Ishikawa (cell line): ENCODE results near the gene HOXB5.

Experiments used
- CEBPB ChIP-seq: IDR thresholded peaks from 2 replicates; pipeline ENCODE4 v1.6.1; 2012
- CREB1 ChIP-seq: IDR thresholded peaks from 2 replicates; pipeline ENCODE4 v1.6.1; 2012; ENCODE audit warnings: low read depth
- EGR1 ChIP-seq: IDR thresholded peaks from 2 replicates; pipeline ENCODE4 v1.6.1; 2012
- EP300 ChIP-seq: IDR thresholded peaks from 2 replicates; pipeline ENCODE4 v1.6.1; 2012; ENCODE audit warnings: borderline replicate concordance
- FOXM1 ChIP-seq: IDR thresholded peaks from 2 replicates; pipeline ENCODE4 v1.6.1; 2012; ENCODE audit warnings: low read depth, borderline replicate concordance
- MAX ChIP-seq: IDR thresholded peaks from 2 replicates; pipeline ENCODE4 v1.6.1; 2012
- NFIC ChIP-seq: IDR thresholded peaks from 2 replicates; pipeline ENCODE4 v1.6.1; 2012
- RAD21 ChIP-seq: IDR thresholded peaks from 2 replicates; pipeline ENCODE4 v1.6.1; 2012; ENCODE audit warnings: low read depth
- REST ChIP-seq: IDR thresholded peaks from 2 replicates; pipeline ENCODE4 v1.6.1; 2012; ENCODE audit warnings: low read depth, mild to moderate bottlenecking
- TAF1 ChIP-seq: IDR thresholded peaks from 2 replicates; pipeline ENCODE4 v1.6.1; 2012; ENCODE audit warnings: low read depth, mild to moderate bottlenecking
- TCF12 ChIP-seq: IDR thresholded peaks from 2 replicates; pipeline ENCODE4 v1.6.1; 2012; ENCODE audit warnings: low read depth
- TEAD4 ChIP-seq: IDR thresholded peaks from 2 replicates; pipeline ENCODE4 v1.6.1; 2012
- USF1 ChIP-seq: IDR thresholded peaks from 2 replicates; pipeline ENCODE4 v1.6.1; 2012
- YY1 ChIP-seq: IDR thresholded peaks from 2 replicates; pipeline ENCODE4 v1.6.1; 2012; ENCODE audit warnings: low read depth
- ZBTB7A ChIP-seq: IDR thresholded peaks from 2 replicates; pipeline ENCODE4 v1.6.1; 2012; ENCODE audit warnings: low read depth

The HOXB5 gene

GRCh38 chr17:48571024-48571818 is 22.4 kb downstream of the HOXB5 start:
- no peak for TF ChIP-seq YY1
- TF ChIP-seq EP300: no peak
- TF ChIP-seq FOXM1: no peak
- TF ChIP-seq NFIC: no peak
- no peak for TF ChIP-seq MAX
- no peak for TF ChIP-seq TCF12
- TF ChIP-seq TEAD4: no peak
- no peak for TF ChIP-seq USF1
- no peak for TF ChIP-seq ZBTB7A
- TF ChIP-seq CREB1: no peak
- no peak for TF ChIP-seq EGR1
- no peak for TF ChIP-seq REST
- TF ChIP-seq TAF1: no peak

GRCh38 chr17:48570325-48571023 is 23.1 kb downstream of the HOXB5 start:
- no peak for TF ChIP-seq TEAD4
- TF ChIP-seq CEBPB: no peak
- no peak for TF ChIP-seq RAD21
- no peak for TF ChIP-seq REST
- TF ChIP-seq NFIC: no peak
- no peak for TF ChIP-seq EGR1
- no peak for TF ChIP-seq TCF12
- no peak for TF ChIP-seq YY1
- TF ChIP-seq ZBTB7A: no peak
- TF ChIP-seq TAF1: no peak
- no peak for TF ChIP-seq USF1
- no peak for TF ChIP-seq MAX
- no peak for TF ChIP-seq EP300
- TF ChIP-seq CREB1: no peak

- TF ChIP-seq RAD21 (no peak), TCF12 (no peak), TAF1 (no peak), NFIC (no peak), YY1 (no peak), USF1 (no peak), CEBPB (no peak), TEAD4 (no peak), EGR1 (no peak), EP300 (no peak), FOXM1 (no peak), ZBTB7A (no peak), CREB1 (no peak), MAX (no peak), REST (no peak)
Observed at GRCh38 chr17:48569674-48570324, 23.8 kb downstream of the HOXB5 start.
